ENCODE results near the gene TOGARAM1.

TOGARAM1 gene

GRCh38 chr14:44961554-44962333 lies at the start of gene TOGARAM1, which contains the start of gene KLHL28:
Gene TOGARAM1 (plus strand): TSS chr14:44962190. CDS start chr14:44962422, 232 bp downstream.
Gene KLHL28 (minus strand): TSS chr14:44961947. CDS start chr14:44945928, 16,019 bp downstream.
- H3K27ac ChIP-seq (ENCODE audit: low read depth, low read length) = peak within 1 kb of the TSS; percentile 4; the same call in 1 of the 2 replicates
- peak within 1 kb of the TSS; percentile 93 for H3K4me3 ChIP-seq (ENCODE audit: low read depth, low read length)
- peak within 1 kb of the TSS; percentile 73 for H3K9ac ChIP-seq (ENCODE audit: low read length)
- no peaks in the 10 kb centered on the region for H3K9me3 ChIP-seq (ENCODE audit: control insufficient read depth, insufficient read depth, low read depth, low read length)
- H3K27me3 ChIP-seq (ENCODE audit: control insufficient read depth, insufficient read depth, low read length) = no peaks in the 10 kb centered on the region
- H3K36me3 ChIP-seq (ENCODE audit: control insufficient read depth, insufficient read depth, low read length) = no peaks in the 10 kb centered on the region
- peaks cover 22% of the 10 kb centered on the region for H3K4me1 ChIP-seq (ENCODE audit: control insufficient read depth, insufficient read depth, low read length)

- H3K9me3 ChIP-seq (ENCODE audit: control insufficient read depth, insufficient read depth, low read depth, low read length) = no peaks in the 10 kb centered on the region
- H3K36me3 ChIP-seq (ENCODE audit: control insufficient read depth, insufficient read depth, low read length) = no peaks in the 10 kb centered on the region
- H3K4me3 ChIP-seq (ENCODE audit: low read depth, low read length) = no peak overlapping the region
- H3K27ac ChIP-seq (ENCODE audit: low read depth, low read length) = no peak overlapping the region
- peaks cover 7% of the 10 kb centered on the region; the same call in 1 of the 2 replicates for H3K27me3 ChIP-seq (ENCODE audit: control insufficient read depth, insufficient read depth, low read length)
- 0 out of 2 replicates have a peak, but pooled peaks cover 11% of the 10 kb centered on the region for H3K4me1 ChIP-seq (ENCODE audit: control insufficient read depth, insufficient read depth, low read length)
- no peak overlapping the region for H3K9ac ChIP-seq (ENCODE audit: low read length)
These were observed 47.1 kb upstream of the TOGARAM1 start for GRCh38 chr14:44914849-44915248.

GRCh38 chr14:44928793-44929192 lies 33.2 kb upstream of the TOGARAM1 start:
- H3K4me1 ChIP-seq (ENCODE audit: control insufficient read depth, insufficient read depth, low read length) = no peaks in the 10 kb centered on the region
- no peaks in the 10 kb centered on the region for H3K27me3 ChIP-seq (ENCODE audit: control insufficient read depth, insufficient read depth, low read length)
- H3K4me3 ChIP-seq (ENCODE audit: low read depth, low read length) = no peak overlapping the region
- no peaks in the 10 kb centered on the region for H3K9me3 ChIP-seq (ENCODE audit: control insufficient read depth, insufficient read depth, low read depth, low read length)
- H3K9ac ChIP-seq (ENCODE audit: low read length) = no peak overlapping the region
- peaks cover 3% of the 10 kb centered on the region; the same call in 1 of the 2 replicates for H3K36me3 ChIP-seq (ENCODE audit: control insufficient read depth, insufficient read depth, low read length)
- H3K27ac ChIP-seq (ENCODE audit: low read depth, low read length) = no peak overlapping the region

GRCh38 chr14:44935155-44935554 lies 26.8 kb upstream of the TOGARAM1 start:
- Histone ChIP-seq H3K36me3 (ENCODE audit: control insufficient read depth, insufficient read depth, low read length) (peaks cover 18% of the 10 kb centered on the region), H3K27ac (ENCODE audit: low read depth, low read length) (no peak overlapping the region), H3K9ac (ENCODE audit: low read length) (no peak overlapping the region), H3K9me3 (ENCODE audit: control insufficient read depth, insufficient read depth, low read depth, low read length) (0 out of 2 replicates have a peak, but pooled peaks cover 8% of the 10 kb centered on the region), H3K4me1 (ENCODE audit: control insufficient read depth, insufficient read depth, low read length) (no peaks in the 10 kb centered on the region), H3K27me3 (ENCODE audit: control insufficient read depth, insufficient read depth, low read length) (no peaks in the 10 kb centered on the region), H3K4me3 (ENCODE audit: low read depth, low read length) (no peak overlapping the region)

- no peak overlapping the region for H3K4me3 ChIP-seq (ENCODE audit: low read depth, low read length)
- no peak overlapping the region for H3K9ac ChIP-seq (ENCODE audit: low read length)
- no peaks in the 10 kb centered on the region for H3K27me3 ChIP-seq (ENCODE audit: control insufficient read depth, insufficient read depth, low read length)
- no peak overlapping the region for H3K27ac ChIP-seq (ENCODE audit: low read depth, low read length)
- peaks cover 24% of the 10 kb centered on the region for H3K36me3 ChIP-seq (ENCODE audit: control insufficient read depth, insufficient read depth, low read length)
- 0 out of 2 replicates have a peak, but pooled peaks cover 8% of the 10 kb centered on the region for H3K9me3 ChIP-seq (ENCODE audit: control insufficient read depth, insufficient read depth, low read depth, low read length)
- no peaks in the 10 kb centered on the region for H3K4me1 ChIP-seq (ENCODE audit: control insufficient read depth, insufficient read depth, low read length)
These were observed 24.4 kb upstream of the TOGARAM1 start for GRCh38 chr14:44937547-44937946.

- Histone ChIP-seq H3K4me3 (ENCODE audit: low read depth, low read length) (no peak overlapping the region), H3K27ac (ENCODE audit: low read depth, low read length) (no peak overlapping the region), H3K36me3 (ENCODE audit: control insufficient read depth, insufficient read depth, low read length) (peaks cover 29% of the 10 kb centered on the region), H3K9me3 (ENCODE audit: control insufficient read depth, insufficient read depth, low read depth, low read length) (0 out of 2 replicates have a peak, but pooled peaks cover 8% of the 10 kb centered on the region), H3K27me3 (ENCODE audit: control insufficient read depth, insufficient read depth, low read length) (no peaks in the 10 kb centered on the region), H3K4me1 (ENCODE audit: control insufficient read depth, insufficient read depth, low read length) (no peaks in the 10 kb centered on the region), H3K9ac (ENCODE audit: low read length) (no peak overlapping the region)
These were observed 21.8 kb upstream of the TOGARAM1 start for GRCh38 chr14:44940211-44940610.

GRCh38 chr14:44940944-44941343 lies 21.0 kb upstream of the TOGARAM1 start:
- H3K9ac ChIP-seq (ENCODE audit: low read length) = no peak overlapping the region
- no peak overlapping the region for H3K4me3 ChIP-seq (ENCODE audit: low read depth, low read length)
- H3K27ac ChIP-seq (ENCODE audit: low read depth, low read length) = no peak overlapping the region
- no peaks in the 10 kb centered on the region for H3K4me1 ChIP-seq (ENCODE audit: control insufficient read depth, insufficient read depth, low read length)
- peaks cover 35% of the 10 kb centered on the region for H3K36me3 ChIP-seq (ENCODE audit: control insufficient read depth, insufficient read depth, low read length)
- H3K9me3 ChIP-seq (ENCODE audit: control insufficient read depth, insufficient read depth, low read depth, low read length) = 0 out of 2 replicates have a peak, but pooled peaks cover 8% of the 10 kb centered on the region
- H3K27me3 ChIP-seq (ENCODE audit: control insufficient read depth, insufficient read depth, low read length) = no peaks in the 10 kb centered on the region

GRCh38 chr14:44941591-44941990 lies 20.4 kb upstream of the TOGARAM1 start:
- Histone ChIP-seq H3K27me3 (ENCODE audit: control insufficient read depth, insufficient read depth, low read length) (no peaks in the 10 kb centered on the region), H3K27ac (ENCODE audit: low read depth, low read length) (no peak overlapping the region), H3K4me3 (ENCODE audit: low read depth, low read length) (no peak overlapping the region), H3K9me3 (ENCODE audit: control insufficient read depth, insufficient read depth, low read depth, low read length) (0 out of 2 replicates have a peak, but pooled peaks cover 8% of the 10 kb centered on the region), H3K9ac (ENCODE audit: low read length) (no peak overlapping the region), H3K4me1 (ENCODE audit: control insufficient read depth, insufficient read depth, low read length) (no peaks in the 10 kb centered on the region), H3K36me3 (ENCODE audit: control insufficient read depth, insufficient read depth, low read length) (peaks cover 35% of the 10 kb centered on the region)

- no peak overlapping the region for H3K9ac ChIP-seq (ENCODE audit: low read length)
- 0 out of 2 replicates have a peak, but pooled peaks cover 8% of the 10 kb centered on the region for H3K9me3 ChIP-seq (ENCODE audit: control insufficient read depth, insufficient read depth, low read depth, low read length)
- no peak overlapping the region for H3K27ac ChIP-seq (ENCODE audit: low read depth, low read length)
- H3K27me3 ChIP-seq (ENCODE audit: control insufficient read depth, insufficient read depth, low read length) = no peaks in the 10 kb centered on the region
- no peaks in the 10 kb centered on the region for H3K4me1 ChIP-seq (ENCODE audit: control insufficient read depth, insufficient read depth, low read length)
- H3K4me3 ChIP-seq (ENCODE audit: low read depth, low read length) = no peak overlapping the region
- H3K36me3 ChIP-seq (ENCODE audit: control insufficient read depth, insufficient read depth, low read length) = peaks cover 34% of the 10 kb centered on the region
These were observed 19.6 kb upstream of the TOGARAM1 start for GRCh38 chr14:44942436-44942835.

- Histone ChIP-seq H3K27me3 (ENCODE audit: control insufficient read depth, insufficient read depth, low read length) (no peaks in the 10 kb centered on the region), H3K9ac (ENCODE audit: low read length) (no peak overlapping the region), H3K4me3 (ENCODE audit: low read depth, low read length) (no peak overlapping the region), H3K36me3 (ENCODE audit: control insufficient read depth, insufficient read depth, low read length) (peaks cover 30% of the 10 kb centered on the region), H3K4me1 (ENCODE audit: control insufficient read depth, insufficient read depth, low read length) (no peaks in the 10 kb centered on the region), H3K9me3 (ENCODE audit: control insufficient read depth, insufficient read depth, low read depth, low read length) (0 out of 2 replicates have a peak, but pooled peaks cover 3% of the 10 kb centered on the region), H3K27ac (ENCODE audit: low read depth, low read length) (no peak overlapping the region)
These were observed 17.9 kb upstream of the TOGARAM1 start for GRCh38 chr14:44944107-44944506.

GRCh38 chr14:44945264-44945663 lies 16.7 kb upstream of the TOGARAM1 start:
- no peaks in the 10 kb centered on the region for H3K4me1 ChIP-seq (ENCODE audit: control insufficient read depth, insufficient read depth, low read length)
- H3K36me3 ChIP-seq (ENCODE audit: control insufficient read depth, insufficient read depth, low read length) = peaks cover 24% of the 10 kb centered on the region
- H3K4me3 ChIP-seq (ENCODE audit: low read depth, low read length) = no peak overlapping the region
- H3K9ac ChIP-seq (ENCODE audit: low read length) = no peak overlapping the region
- H3K27me3 ChIP-seq (ENCODE audit: control insufficient read depth, insufficient read depth, low read length) = no peaks in the 10 kb centered on the region
- H3K9me3 ChIP-seq (ENCODE audit: control insufficient read depth, insufficient read depth, low read depth, low read length) = no peaks in the 10 kb centered on the region
- H3K27ac ChIP-seq (ENCODE audit: low read depth, low read length) = no peak overlapping the region

Data from HUES6 (cell line).